CD4-positive, CD25-positive, alpha-beta regulatory T cell (primary cell): ENCODE results near the gene RHBG. TPM values are rescaled to one million over a fixed set of nuclear protein-coding genes. Genes with fewer than 3 reads are reported as not detected.

Source experiments
- ATAC-seq, 2 donors: fragments of 150-1000 bp; cut with Tn5 transposase; one replicate each; pipeline ENCODE4 v1.10.0; 2021; ENCODE audit warnings: low read depth in 2 of 2, moderate number of reproducible peaks in 2 of 2, moderate library complexity in 1 of 2
- DNase-seq, 3 donors: peaks; one replicate each; pipeline versions ENCODE4 v3.0.0 to v3.0.0-alpha.2; 2012 to 2022; ENCODE audit warnings: mixed read lengths in 1 of 3
- H3K27ac ChIP-seq: one replicate; pipeline ENCODE4 v1.7.0; 2013; ENCODE audit warnings: mild to moderate bottlenecking, low read length; ENCODE audit not compliant: insufficient read depth, poor library complexity, severe bottlenecking
- H3K27me3 ChIP-seq: one replicate; pipeline ENCODE4 v1.7.0; 2013; ENCODE audit warnings: low read length; ENCODE audit not compliant: control insufficient read depth, insufficient read depth
- H3K36me3 ChIP-seq: one replicate; pipeline ENCODE4 v1.7.0; 2013; ENCODE audit warnings: mild to moderate bottlenecking, low read length, moderate library complexity; ENCODE audit not compliant: control insufficient read depth, insufficient read depth
- H3K4me1 ChIP-seq: 2 replicates; pipeline ENCODE4 v1.7.0; 2013; ENCODE audit warnings: mild to moderate bottlenecking, low read length; ENCODE audit not compliant: insufficient read depth, control insufficient read depth, poor library complexity, severe bottlenecking
- H3K4me3 ChIP-seq: one replicate; pipeline ENCODE4 v1.7.0; 2013; ENCODE audit warnings: low read depth, mild to moderate bottlenecking, low read length, moderate library complexity
- H3K9me3 ChIP-seq, 2 experiments: 1 replicate in 1 of 2; 2 replicates in 1 of 2; pipeline ENCODE4 v1.7.0; 2013; ENCODE audit warnings: low read length in 2 of 2, mild to moderate bottlenecking in 1 of 2, moderate library complexity in 1 of 2; ENCODE audit not compliant: control insufficient read depth in 2 of 2
- H3K27ac Mint-ChIP-seq, 3 donors: one replicate each; pipeline ENCODE4 v1.8.0; 2020 to 2022; ENCODE audit warnings: mild to moderate bottlenecking in 3 of 3, mixed read lengths in 3 of 3, moderate library complexity in 2 of 3
- H3K27me3 Mint-ChIP-seq: one replicate; pipeline ENCODE4 v1.8.0; 2022; ENCODE audit warnings: mild to moderate bottlenecking, mixed read lengths
- H3K36me3 Mint-ChIP-seq: one replicate; pipeline ENCODE4 v1.8.0; 2020; ENCODE audit warnings: mixed read lengths
- H3K4me1 Mint-ChIP-seq, 4 donors: one replicate each; pipeline ENCODE4 v1.8.0; 2020 to 2022; ENCODE audit warnings: mixed read lengths in 4 of 4, mild to moderate bottlenecking in 1 of 4
- H3K4me3 Mint-ChIP-seq, 4 donors: one replicate each; pipeline ENCODE4 v1.8.0; 2020 to 2022; ENCODE audit warnings: mild to moderate bottlenecking in 4 of 4, mixed read lengths in 4 of 4, moderate library complexity in 3 of 4
- H3K9me3 Mint-ChIP-seq, 7 donors: one replicate each; pipeline ENCODE4 v1.8.0; 2020 to 2022; ENCODE audit warnings: mixed read lengths in 7 of 7, mild to moderate bottlenecking in 3 of 7, moderate library complexity in 2 of 7
- polyA plus RNA-seq, 4 donors: library from polyadenylated mRNA; unstranded; fragments of 300-500 nt; fragmentation: Illumina TruSeq; gene quantifications; one replicate each; pipeline ENCODE4 v1.2.3, GENCODE V29; 2021
- total RNA-seq: library from RNA; stranded (reverse); gene quantifications from one replicate; pipeline ENCODE4 v1.2.3, GENCODE V29; 2022

RHBG gene
- total and polyA plus RNA-seq, 5 donors from 2014 or later = not detected

GRCh38 chr1:156394082-156394481 is 25.1 kb downstream of the RHBG start:
- Histone ChIP-seq H3K4me3 (no peak overlapping the region), H3K4me1 (no peaks in the 10 kb centered on the region), H3K36me3 (no peaks in the 10 kb centered on the region), H3K27me3 (no peaks in the 10 kb centered on the region), H3K27ac (no peak overlapping the region), H3K9me3 (no peaks in the 10 kb centered on the region)
- ATAC-seq (no peak), DNase-seq (no peak)
- Mint-ChIP-seq H3K27me3 (peaks cover 19% of the 10 kb centered on the region), H3K4me1 (no peaks in the 10 kb centered on the region), H3K4me3 (no peak overlapping the region), H3K36me3 (no peaks in the 10 kb centered on the region), H3K9me3 (no peaks in the 10 kb centered on the region), H3K27ac (no peak overlapping the region)

DNA sequence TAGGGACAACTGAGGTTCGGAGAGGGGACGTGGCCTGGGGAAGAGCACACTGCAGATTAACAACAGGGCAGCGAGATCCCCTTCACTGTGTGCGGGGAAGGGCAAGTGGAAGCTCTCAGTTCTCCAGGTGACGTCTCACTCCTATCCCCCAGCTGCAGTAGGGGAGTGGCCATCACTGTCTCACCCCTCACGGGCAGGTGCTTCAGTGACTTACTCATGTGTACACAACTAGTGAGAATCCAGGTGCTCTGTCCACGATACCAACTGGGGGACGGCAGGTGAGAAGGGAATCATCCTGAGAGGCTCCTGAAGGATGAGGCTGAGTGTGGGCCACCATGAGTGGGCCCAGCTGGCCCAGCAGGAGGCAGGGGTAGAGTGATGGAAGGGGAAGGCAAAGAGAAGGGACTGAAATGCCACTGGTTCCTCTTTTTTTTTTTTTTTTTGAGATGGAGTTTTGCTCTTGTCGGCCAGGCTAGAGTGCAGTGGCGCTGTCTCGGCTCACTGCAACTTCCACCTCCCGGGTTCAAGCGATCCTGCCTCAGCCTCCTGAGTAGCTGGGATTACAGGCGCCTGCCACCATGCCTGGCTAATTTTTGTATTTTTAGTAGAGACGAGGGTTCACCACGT is 25.9 kb downstream of the RHBG start:
- Histone ChIP-seq H3K27ac (no peak overlapping the region), H3K4me3 (no peak overlapping the region), H3K9me3 (no peaks in the 10 kb centered on the region), H3K4me1 (no peaks in the 10 kb centered on the region), H3K36me3 (no peaks in the 10 kb centered on the region), H3K27me3 (no peaks in the 10 kb centered on the region)
- ATAC-seq = no peak
- peaks cover 17% of the 10 kb centered on the region for H3K27me3 Mint-ChIP-seq
- DNase-seq = no peak
- H3K4me1 Mint-ChIP-seq = no peaks in the 10 kb centered on the region
- H3K4me3 Mint-ChIP-seq = no peak overlapping the region
- H3K27ac Mint-ChIP-seq = no peak overlapping the region
- no peaks in the 10 kb centered on the region for H3K36me3 Mint-ChIP-seq
- no peaks in the 10 kb centered on the region for H3K9me3 Mint-ChIP-seq

- H3K36me3 Mint-ChIP-seq = no peaks in the 10 kb centered on the region
- no peak overlapping the region for H3K4me3 ChIP-seq
- no peaks in the 10 kb centered on the region for H3K36me3 ChIP-seq
- no peaks in the 10 kb centered on the region for H3K9me3 ChIP-seq
- DNase-seq (no peak), ATAC-seq (no peak)
- H3K27ac ChIP-seq = no peak overlapping the region
- no peaks in the 10 kb centered on the region for H3K27me3 ChIP-seq
- no peak overlapping the region for H3K27ac Mint-ChIP-seq
- peaks cover 38% of the 10 kb centered on the region for H3K27me3 Mint-ChIP-seq
- H3K9me3 Mint-ChIP-seq = no peaks in the 10 kb centered on the region
- H3K4me1 ChIP-seq = no peaks in the 10 kb centered on the region
- H3K4me3 Mint-ChIP-seq = no peak overlapping the region
- H3K4me1 Mint-ChIP-seq = no peaks in the 10 kb centered on the region
Measured at GRCh38 chr1:156399355-156400125, 30.5 kb downstream of the RHBG start.

GRCh38 chr1:156400191-156400935 is 31.4 kb downstream of the RHBG start:
- Mint-ChIP-seq H3K27me3 (peaks cover 38% of the 10 kb centered on the region), H3K27ac (no peak overlapping the region), H3K9me3 (no peaks in the 10 kb centered on the region), H3K4me3 (no peak overlapping the region), H3K4me1 (no peaks in the 10 kb centered on the region), H3K36me3 (no peaks in the 10 kb centered on the region)
- Histone ChIP-seq H3K9me3 (no peaks in the 10 kb centered on the region), H3K27me3 (peaks cover under 1% of the 10 kb centered on the region), H3K4me1 (no peaks in the 10 kb centered on the region), H3K36me3 (no peaks in the 10 kb centered on the region), H3K4me3 (no peak overlapping the region), H3K27ac (no peak overlapping the region)
- ATAC-seq (no peak), DNase-seq (no peak)

DNA sequence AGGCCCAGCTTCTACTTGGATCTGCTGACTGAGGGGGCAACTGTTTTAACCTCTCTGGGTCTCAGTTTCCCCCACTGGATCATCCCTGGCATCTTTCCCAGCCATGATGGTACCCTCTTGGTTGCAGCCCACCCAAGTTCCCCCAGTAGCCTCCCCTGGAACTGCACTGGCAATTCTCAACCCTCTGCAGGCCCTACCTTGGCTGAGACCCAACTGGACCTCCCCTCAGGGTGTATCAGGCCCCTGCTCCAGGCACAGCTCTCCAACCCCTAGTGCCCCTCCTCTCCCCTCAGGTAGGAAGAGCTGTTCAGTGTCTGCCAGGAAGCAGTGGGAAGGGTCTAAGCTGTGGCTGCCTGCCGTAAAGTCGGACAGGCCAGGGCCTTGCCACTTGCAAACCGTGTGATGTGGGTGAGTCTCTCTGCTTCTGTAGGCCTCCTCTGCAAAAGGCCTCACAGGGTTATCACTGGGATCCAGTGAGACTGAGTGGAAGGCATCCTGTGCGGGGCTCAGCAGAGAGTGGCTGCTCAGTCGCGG is 32.1 kb downstream of the RHBG start:
- no peaks in the 10 kb centered on the region for H3K4me1 Mint-ChIP-seq
- Histone ChIP-seq H3K9me3 (no peaks in the 10 kb centered on the region), H3K27me3 (peaks cover 2% of the 10 kb centered on the region), H3K4me1 (no peaks in the 10 kb centered on the region), H3K27ac (no peak overlapping the region), H3K36me3 (no peaks in the 10 kb centered on the region), H3K4me3 (no peak overlapping the region)
- no peaks in the 10 kb centered on the region for H3K36me3 Mint-ChIP-seq
- H3K9me3 Mint-ChIP-seq = no peaks in the 10 kb centered on the region
- H3K4me3 Mint-ChIP-seq = no peak overlapping the region
- ATAC-seq (no peak), DNase-seq (no peak)
- no peak overlapping the region for H3K27ac Mint-ChIP-seq
- H3K27me3 Mint-ChIP-seq = peaks cover 41% of the 10 kb centered on the region

DNA sequence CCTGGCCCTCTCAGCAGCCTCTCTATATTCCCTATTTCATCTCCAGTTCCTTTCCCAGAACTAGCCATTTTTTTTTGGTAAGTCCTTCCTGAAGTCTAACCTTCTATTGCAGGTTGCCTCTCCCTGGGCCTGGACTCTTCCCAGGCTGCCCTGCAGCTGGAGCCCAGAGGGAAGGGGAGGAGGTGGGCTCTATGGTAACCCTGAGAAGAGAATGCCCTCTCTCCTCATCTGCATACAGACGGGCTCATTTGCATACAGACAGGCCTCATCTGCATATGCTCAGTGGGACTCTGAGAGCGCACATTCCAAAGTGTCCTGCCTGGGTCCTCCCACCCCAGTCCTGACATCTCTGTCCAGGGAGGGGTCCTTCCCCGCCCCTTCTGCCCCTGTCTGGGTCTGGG is 32.7 kb downstream of the RHBG start:
- peaks cover 46% of the 10 kb centered on the region for H3K27me3 Mint-ChIP-seq
- Histone ChIP-seq H3K9me3 (no peaks in the 10 kb centered on the region), H3K4me3 (no peak overlapping the region), H3K27me3 (peaks cover 2% of the 10 kb centered on the region), H3K36me3 (no peaks in the 10 kb centered on the region), H3K27ac (no peak overlapping the region), H3K4me1 (no peaks in the 10 kb centered on the region)
- no peak overlapping the region for H3K27ac Mint-ChIP-seq
- H3K4me1 Mint-ChIP-seq = no peaks in the 10 kb centered on the region
- no peaks in the 10 kb centered on the region for H3K9me3 Mint-ChIP-seq
- ATAC-seq (no peak), DNase-seq (no peak)
- H3K36me3 Mint-ChIP-seq = no peaks in the 10 kb centered on the region
- no peak overlapping the region for H3K4me3 Mint-ChIP-seq

DNA sequence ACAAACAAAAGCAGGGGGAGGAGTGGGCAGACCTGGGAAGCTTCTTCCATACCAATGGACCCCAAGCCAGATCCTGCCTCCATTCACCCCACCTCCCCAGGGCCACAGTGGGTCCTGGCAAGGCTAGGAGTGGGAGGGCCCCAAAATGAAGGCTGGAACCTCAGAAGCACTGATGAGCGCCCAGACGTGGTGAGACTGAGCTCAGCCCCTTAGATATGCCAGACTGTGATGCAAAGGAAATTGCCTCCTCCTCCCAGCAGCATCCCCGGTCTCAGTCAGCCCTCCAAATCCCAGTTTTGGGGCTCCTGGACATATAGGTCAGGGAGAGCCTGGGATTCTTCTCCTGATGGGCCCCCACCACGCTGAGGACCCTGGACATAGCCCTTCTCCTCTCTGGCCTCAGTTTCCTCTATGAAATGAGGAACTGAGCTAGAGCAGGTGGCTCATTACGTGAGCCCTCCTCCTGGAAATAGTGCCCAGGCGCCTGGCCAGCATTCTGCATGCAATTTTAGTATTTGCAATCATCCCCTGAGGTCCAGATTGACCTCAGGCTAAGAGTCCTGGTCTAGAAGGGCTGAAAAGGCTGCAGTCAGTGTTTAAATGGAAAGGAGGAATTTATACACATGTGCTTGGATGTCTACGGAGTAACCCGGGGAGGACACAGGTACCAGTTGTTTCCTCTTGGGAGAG is 33.5 kb downstream of the RHBG start:
- Histone ChIP-seq H3K4me3 (no peak overlapping the region), H3K27me3 (peaks cover 2% of the 10 kb centered on the region), H3K4me1 (no peaks in the 10 kb centered on the region), H3K36me3 (no peaks in the 10 kb centered on the region), H3K27ac (no peak overlapping the region), H3K9me3 (no peaks in the 10 kb centered on the region)
- H3K27me3 Mint-ChIP-seq = peaks cover 53% of the 10 kb centered on the region
- no peak for ATAC-seq
- no peak for DNase-seq
- no peak overlapping the region for H3K27ac Mint-ChIP-seq
- no peaks in the 10 kb centered on the region for H3K36me3 Mint-ChIP-seq
- H3K9me3 Mint-ChIP-seq = no peaks in the 10 kb centered on the region
- no peaks in the 10 kb centered on the region for H3K4me1 Mint-ChIP-seq
- no peak overlapping the region for H3K4me3 Mint-ChIP-seq
